DND-41 (cell line): Measurements from ENCODE around the gene MUC5B.

ENCODE experiments used
- ATAC-seq: fragments of 200-7000 bp; cut with Tn5 transposase; 3 replicates; pipeline ENCODE4 v1.9.1; 2021; ENCODE audit warnings: low read depth; ENCODE audit not compliant: insufficient read depth
- DNase-seq: peaks from one replicate; pipeline ENCODE4 v3.0.0-alpha.2; 2020
- H2AFZ ChIP-seq: 2 replicates; pipeline ENCODE4 v1.6.0; 2012; ENCODE audit warnings: low read depth, low read length
- H3K27ac ChIP-seq: 2 replicates; pipeline ENCODE4 v1.5.1; 2012; ENCODE audit warnings: low read length, inconsistent platforms
- H3K27me3 ChIP-seq: fragments of 200-600 bp; sonication (generic); 2 replicates; pipeline ENCODE4 v1.6.0; 2012; ENCODE audit warnings: low read length, mild to moderate bottlenecking, inconsistent platforms; ENCODE audit not compliant: insufficient read depth, poor library complexity
- H3K36me3 ChIP-seq: 2 replicates; pipeline ENCODE4 v1.5.1; 2012; ENCODE audit warnings: low read length, inconsistent platforms; ENCODE audit not compliant: insufficient read depth
- H3K4me1 ChIP-seq: 2 replicates; pipeline ENCODE4 v1.5.1; 2012; ENCODE audit warnings: mild to moderate bottlenecking, low read length; ENCODE audit not compliant: insufficient read depth
- H3K4me2 ChIP-seq: 2 replicates; pipeline ENCODE4 v1.6.0; 2012; ENCODE audit warnings: mild to moderate bottlenecking, moderate library complexity, low read length, inconsistent platforms; ENCODE audit not compliant: insufficient read depth
- H3K4me3 ChIP-seq, 2 experiments: fragments of 200-600 bp in 1 of 2; shearing (Covaris generic) in 1 of 2; 2 replicates each; pipeline ENCODE4 v1.5.1; 2012 to 2016; ENCODE audit warnings: inconsistent platforms in 2 of 2, low read length in 2 of 2, mild to moderate bottlenecking in 2 of 2, low read depth in 1 of 2, moderate library complexity in 1 of 2
- H3K79me2 ChIP-seq: 2 replicates; pipeline ENCODE4 v1.6.0; 2012; ENCODE audit warnings: low read length, inconsistent platforms; ENCODE audit not compliant: insufficient read depth
- H3K9ac ChIP-seq: 2 replicates; pipeline ENCODE4 v1.6.0; 2012; ENCODE audit warnings: low read depth, mild to moderate bottlenecking, inconsistent platforms, low read length, moderate library complexity
- H3K9me3 ChIP-seq: 2 replicates; pipeline ENCODE4 v1.5.1; 2012; ENCODE audit warnings: low read length, moderate library complexity, mild to moderate bottlenecking, inconsistent platforms; ENCODE audit not compliant: insufficient read depth, severe bottlenecking
- H4K20me1 ChIP-seq: 2 replicates; pipeline ENCODE4 v1.6.0; 2012; ENCODE audit warnings: low read length; ENCODE audit not compliant: insufficient read depth
- CTCF ChIP-seq: IDR thresholded peaks from 2 replicates; pipeline ENCODE4 v1.5.1; 2012; ENCODE audit warnings: borderline replicate concordance, low read length, moderate library complexity, mild to moderate bottlenecking; ENCODE audit not compliant: poor library complexity, severe bottlenecking; ENCODE audit errors: extremely low read depth
- EZH2 ChIP-seq: IDR thresholded peaks from 3 replicates; pipeline ENCODE4 v1.6.1; 2012; ENCODE audit warnings: borderline replicate concordance, low read depth, mild to moderate bottlenecking, moderate library complexity, low read length, inconsistent platforms; ENCODE audit not compliant: severe bottlenecking

The MUC5B gene

GRCh38 chr11:1204381-1205101 is 18.3 kb upstream of the MUC5B start:
- no peaks in the 10 kb centered on the region for H3K4me1 ChIP-seq
- H4K20me1 ChIP-seq: peaks cover 12% of the 10 kb centered on the region
- H3K9ac ChIP-seq: no peak overlapping the region
- H2AFZ ChIP-seq: no peak overlapping the region
- no peak overlapping the region for H3K27ac ChIP-seq
- TF ChIP-seq CTCF: no peak
- no peak for TF ChIP-seq EZH2
- no peak for ATAC-seq
- H3K36me3 ChIP-seq: no peaks in the 10 kb centered on the region
- H3K9me3 ChIP-seq: no peaks in the 10 kb centered on the region
- H3K4me2 ChIP-seq: no peak overlapping the region
- no peak for DNase-seq
- H3K27me3 ChIP-seq: no peaks in the 10 kb centered on the region
- no peak overlapping the region for H3K4me3 ChIP-seq
- H3K79me2 ChIP-seq: no peaks in the 10 kb centered on the region

DNA sequence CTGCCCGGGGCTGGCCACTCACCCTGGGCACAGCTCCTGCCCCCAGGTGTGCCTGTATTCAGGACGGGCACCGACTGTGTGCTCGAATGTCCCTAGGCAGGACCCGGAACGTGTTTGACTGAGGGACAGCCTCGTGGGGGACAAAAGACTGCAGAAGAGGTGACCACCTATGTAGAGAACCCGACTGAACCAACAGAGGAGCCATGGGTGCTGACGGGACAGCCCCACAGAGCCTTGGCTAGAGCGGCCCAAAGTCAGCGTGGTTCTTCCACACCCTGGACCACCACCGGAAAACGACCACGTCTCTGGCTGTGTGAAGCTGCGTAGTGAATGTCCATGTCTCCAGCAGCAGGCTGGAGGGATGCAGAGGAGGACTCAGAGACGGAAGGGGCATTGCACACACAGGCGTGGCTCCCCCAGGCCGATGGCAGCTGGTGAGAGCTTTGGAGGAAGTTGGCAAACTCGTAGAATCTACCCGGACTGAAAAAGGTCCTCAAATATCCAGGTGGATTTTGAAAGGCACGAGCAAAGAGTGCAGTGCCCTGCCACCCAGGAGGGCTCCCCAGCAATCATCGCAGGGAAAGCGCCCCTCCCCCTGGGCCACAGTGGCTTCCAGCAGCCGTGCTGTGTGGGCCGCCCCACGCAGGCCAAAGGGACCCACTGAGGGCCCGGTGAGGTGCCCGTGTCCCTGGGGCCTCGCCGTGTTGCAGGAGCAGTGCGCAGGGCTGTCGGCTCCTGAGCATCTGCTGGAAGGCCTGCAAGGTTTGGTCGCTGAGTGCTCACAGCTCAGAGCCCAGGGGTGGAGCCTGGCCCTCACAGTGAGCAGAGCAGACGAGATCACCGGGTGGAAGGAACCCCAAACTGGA is 17.5 kb upstream of the MUC5B start:
- Histone ChIP-seq H3K36me3 (no peaks in the 10 kb centered on the region), H2AFZ (no peak overlapping the region), H3K79me2 (no peaks in the 10 kb centered on the region), H3K4me3 (no peak overlapping the region), H3K9me3 (no peaks in the 10 kb centered on the region), H4K20me1 (peaks cover 12% of the 10 kb centered on the region), H3K27ac (no peak overlapping the region), H3K4me1 (no peaks in the 10 kb centered on the region), H3K9ac (no peak overlapping the region), H3K4me2 (no peak overlapping the region), H3K27me3 (no peaks in the 10 kb centered on the region)
- DNase-seq (no peak), ATAC-seq (no peak)
- TF ChIP-seq EZH2 (no peak), CTCF (no peak)

GRCh38 chr11:1205987-1206331 is 16.9 kb upstream of the MUC5B start:
- H2AFZ ChIP-seq: no peak overlapping the region
- no peaks in the 10 kb centered on the region for H3K79me2 ChIP-seq
- H3K4me1 ChIP-seq: no peaks in the 10 kb centered on the region
- H3K9me3 ChIP-seq: no peaks in the 10 kb centered on the region
- no peak overlapping the region for H3K4me2 ChIP-seq
- no peaks in the 10 kb centered on the region for H3K36me3 ChIP-seq
- no peak overlapping the region for H3K4me3 ChIP-seq
- no peak for ATAC-seq
- no peaks in the 10 kb centered on the region for H3K27me3 ChIP-seq
- no peak for DNase-seq
- H4K20me1 ChIP-seq: peaks cover 12% of the 10 kb centered on the region
- TF ChIP-seq CTCF (no peak), EZH2 (no peak)
- H3K9ac ChIP-seq: no peak overlapping the region
- no peak overlapping the region for H3K27ac ChIP-seq
